ENCODE measurements around the gene SMIM28.
"Not testable (repeated sequence)": the region's sequence is repeated elsewhere in the genome, so short reads cannot be mapped to it uniquely, and the experiment has no call there.

Gene SMIM28

GRCh38 chr6:138410048-138410735, 32.5 kb downstream of the SMIM28 start:
- no peak for ATAC-seq

- ATAC-seq, result peak; percentile 81 to 83
These were observed 33.5 kb downstream of the SMIM28 start for GRCh38 chr6:138410972-138411880.

- no peak for ATAC-seq
These were observed 37.4 kb downstream of the SMIM28 start for GRCh38 chr6:138415125-138415524.

GRCh38 chr6:138416206-138416605, 38.5 kb downstream of the SMIM28 start:
- ATAC-seq, result no peak

GRCh38 chr6:138417493-138418117, 39.9 kb downstream of the SMIM28 start:
- no peak for ATAC-seq

- ATAC-seq, result no peak
These were observed 40.5 kb downstream of the SMIM28 start for GRCh38 chr6:138418118-138418742.

GRCh38 chr6:138419766-138420165, 42.1 kb downstream of the SMIM28 start:
- ATAC-seq, result no peak

- no peak for ATAC-seq
These were observed 42.7 kb downstream of the SMIM28 start for GRCh38 chr6:138420356-138420755.

GRCh38 chr6:138421089-138421488, 43.4 kb downstream of the SMIM28 start:
- ATAC-seq, result no peak

GRCh38 chr6:138421608-138422007, 43.9 kb downstream of the SMIM28 start:
- ATAC-seq, result no peak

GRCh38 chr6:138422861-138423260, 45.2 kb downstream of the SMIM28 start:
- ATAC-seq, result no peak

- ATAC-seq, result no peak
These were observed 46.5 kb downstream of the SMIM28 start for GRCh38 chr6:138424004-138424904.

- ATAC-seq, result not testable (repeated sequence)
These were observed 47.6 kb downstream of the SMIM28 start for GRCh38 chr6:138425256-138425655.

- no peak for ATAC-seq
These were observed 48.9 kb downstream of the SMIM28 start for GRCh38 chr6:138426500-138427123.

- ATAC-seq, result no peak
These were observed 50.0 kb downstream of the SMIM28 start for GRCh38 chr6:138427701-138428100.

- ATAC-seq, result no peak
These were observed 51.4 kb downstream of the SMIM28 start for GRCh38 chr6:138428944-138429598.

- ATAC-seq, result no peak
These were observed 52.1 kb downstream of the SMIM28 start for GRCh38 chr6:138429761-138430160.

- ATAC-seq, result no peak
These were observed 52.8 kb downstream of the SMIM28 start for GRCh38 chr6:138430361-138431145.

GRCh38 chr6:138431256-138432062, 53.8 kb downstream of the SMIM28 start:
- ATAC-seq, result no peak
